RWPE1 (cell line): Measurements from ENCODE around the gene DCAF5.

Experiments used
- CTCF ChIA-PET: fragments of 350-600 bp; sonication (Branson Sonifier 250); formaldehyde crosslinking; extraction: SDS; loops from one replicate; lab custom pipeline; 2021; lab: Yijun Ruan, JAX
- POLR2A ChIA-PET: fragments of 400-600 bp; formaldehyde crosslinking; extraction: SDS; loops from one replicate; lab custom pipeline; 2020; ENCODE audit warnings: antibody characterized with exemption; ENCODE audit not compliant: low non-redundant PET; lab: Yijun Ruan, JAX
- DNase-seq: peaks from one replicate; pipeline ENCODE4 v3.0.0; 2012; ENCODE audit warnings: low spot score
- H3K27ac ChIP-seq: fragments of 450-650 bp; 2 replicates; pipeline ENCODE4 v1.5.1; 2017
- TF ChIP-seq, protein P1 (sequence below): fragments of 450-650 bp; conservative IDR thresholded peaks from 2 replicates; pipeline ENCODE4 v1.5.1; 2017; ENCODE audit warnings: low read depth, mild to moderate bottlenecking

DCAF5 gene, protein sequence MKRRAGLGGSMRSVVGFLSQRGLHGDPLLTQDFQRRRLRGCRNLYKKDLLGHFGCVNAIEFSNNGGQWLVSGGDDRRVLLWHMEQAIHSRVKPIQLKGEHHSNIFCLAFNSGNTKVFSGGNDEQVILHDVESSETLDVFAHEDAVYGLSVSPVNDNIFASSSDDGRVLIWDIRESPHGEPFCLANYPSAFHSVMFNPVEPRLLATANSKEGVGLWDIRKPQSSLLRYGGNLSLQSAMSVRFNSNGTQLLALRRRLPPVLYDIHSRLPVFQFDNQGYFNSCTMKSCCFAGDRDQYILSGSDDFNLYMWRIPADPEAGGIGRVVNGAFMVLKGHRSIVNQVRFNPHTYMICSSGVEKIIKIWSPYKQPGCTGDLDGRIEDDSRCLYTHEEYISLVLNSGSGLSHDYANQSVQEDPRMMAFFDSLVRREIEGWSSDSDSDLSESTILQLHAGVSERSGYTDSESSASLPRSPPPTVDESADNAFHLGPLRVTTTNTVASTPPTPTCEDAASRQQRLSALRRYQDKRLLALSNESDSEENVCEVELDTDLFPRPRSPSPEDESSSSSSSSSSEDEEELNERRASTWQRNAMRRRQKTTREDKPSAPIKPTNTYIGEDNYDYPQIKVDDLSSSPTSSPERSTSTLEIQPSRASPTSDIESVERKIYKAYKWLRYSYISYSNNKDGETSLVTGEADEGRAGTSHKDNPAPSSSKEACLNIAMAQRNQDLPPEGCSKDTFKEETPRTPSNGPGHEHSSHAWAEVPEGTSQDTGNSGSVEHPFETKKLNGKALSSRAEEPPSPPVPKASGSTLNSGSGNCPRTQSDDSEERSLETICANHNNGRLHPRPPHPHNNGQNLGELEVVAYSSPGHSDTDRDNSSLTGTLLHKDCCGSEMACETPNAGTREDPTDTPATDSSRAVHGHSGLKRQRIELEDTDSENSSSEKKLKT

DNA sequence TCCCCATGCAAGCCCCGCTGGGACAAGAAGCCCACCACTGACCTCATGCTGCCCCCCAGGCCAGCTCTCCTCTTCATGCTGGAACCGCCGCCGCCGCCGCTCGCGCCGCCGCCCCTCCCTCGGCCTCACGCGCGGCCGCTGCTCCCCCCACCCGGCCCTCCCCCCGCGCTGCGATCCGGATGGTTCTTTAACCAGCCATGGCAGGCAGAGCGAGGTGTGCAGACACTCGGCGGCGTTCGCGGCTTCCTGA lies at the start of gene DCAF5:
Gene DCAF5 (minus strand): TSS at position 218 of the 250 bp plus-strand sequence. CDS start 141 bp downstream, at position 77.
- POLR2A ChIA-PET = interaction anchor here (0.6 to 0.7 kb wide), 2 partner anchors 11 to 478 kb away, joined by 3 to 4 read pairs; no protein-coding TSS in a partner anchor
- H3K27ac ChIP-seq = peak within 1 kb of the TSS; percentile 90
- no peak for DNase-seq
- TF ChIP-seq, protein P1, sequence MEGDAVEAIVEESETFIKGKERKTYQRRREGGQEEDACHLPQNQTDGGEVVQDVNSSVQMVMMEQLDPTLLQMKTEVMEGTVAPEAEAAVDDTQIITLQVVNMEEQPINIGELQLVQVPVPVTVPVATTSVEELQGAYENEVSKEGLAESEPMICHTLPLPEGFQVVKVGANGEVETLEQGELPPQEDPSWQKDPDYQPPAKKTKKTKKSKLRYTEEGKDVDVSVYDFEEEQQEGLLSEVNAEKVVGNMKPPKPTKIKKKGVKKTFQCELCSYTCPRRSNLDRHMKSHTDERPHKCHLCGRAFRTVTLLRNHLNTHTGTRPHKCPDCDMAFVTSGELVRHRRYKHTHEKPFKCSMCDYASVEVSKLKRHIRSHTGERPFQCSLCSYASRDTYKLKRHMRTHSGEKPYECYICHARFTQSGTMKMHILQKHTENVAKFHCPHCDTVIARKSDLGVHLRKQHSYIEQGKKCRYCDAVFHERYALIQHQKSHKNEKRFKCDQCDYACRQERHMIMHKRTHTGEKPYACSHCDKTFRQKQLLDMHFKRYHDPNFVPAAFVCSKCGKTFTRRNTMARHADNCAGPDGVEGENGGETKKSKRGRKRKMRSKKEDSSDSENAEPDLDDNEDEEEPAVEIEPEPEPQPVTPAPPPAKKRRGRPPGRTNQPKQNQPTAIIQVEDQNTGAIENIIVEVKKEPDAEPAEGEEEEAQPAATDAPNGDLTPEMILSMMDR = no peak
- CTCF ChIA-PET = interaction anchor here (0.6 to 2.0 kb wide), 2 partner anchors 22 to 23 kb away, joined by 3 to 10 read pairs; no protein-coding TSS in a partner anchor

DNA sequence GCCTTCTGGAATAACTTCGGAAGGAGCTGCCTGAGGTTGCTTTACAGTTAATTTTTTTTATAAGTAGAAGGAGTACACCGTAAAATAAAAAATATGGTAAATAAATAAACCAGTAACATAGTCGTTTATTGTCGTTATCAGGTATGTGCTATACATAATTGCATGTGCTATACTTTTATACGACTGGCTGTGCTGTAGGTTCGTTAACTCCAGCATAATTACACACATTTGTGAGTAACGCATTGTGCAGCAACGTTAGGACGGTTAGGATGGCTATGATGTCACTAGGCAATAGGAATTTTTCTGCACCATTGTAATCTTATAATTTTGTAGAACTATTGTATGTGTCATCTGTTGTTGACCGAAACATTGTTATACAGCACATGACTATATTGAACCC lies 46.9 kb upstream of the DCAF5 start:
- CTCF ChIA-PET = no interaction called here
- no peak for DNase-seq
- no peak overlapping the region for H3K27ac ChIP-seq
- POLR2A ChIA-PET = interaction anchor here (0.6 kb wide), 1 partner anchor 16 kb away, joined by 3 read pairs; no protein-coding TSS in a partner anchor
- TF ChIP-seq, protein P1 = no peak

- no peak overlapping the region for H3K27ac ChIP-seq
- no peak for DNase-seq
- TF ChIP-seq, protein P1 = no peak
- ChIA-PET POLR2A (no interaction called here), CTCF (no interaction called here)
These were observed 40.8 kb upstream of the DCAF5 start for GRCh38 chr14:69193721-69194120.

DNA sequence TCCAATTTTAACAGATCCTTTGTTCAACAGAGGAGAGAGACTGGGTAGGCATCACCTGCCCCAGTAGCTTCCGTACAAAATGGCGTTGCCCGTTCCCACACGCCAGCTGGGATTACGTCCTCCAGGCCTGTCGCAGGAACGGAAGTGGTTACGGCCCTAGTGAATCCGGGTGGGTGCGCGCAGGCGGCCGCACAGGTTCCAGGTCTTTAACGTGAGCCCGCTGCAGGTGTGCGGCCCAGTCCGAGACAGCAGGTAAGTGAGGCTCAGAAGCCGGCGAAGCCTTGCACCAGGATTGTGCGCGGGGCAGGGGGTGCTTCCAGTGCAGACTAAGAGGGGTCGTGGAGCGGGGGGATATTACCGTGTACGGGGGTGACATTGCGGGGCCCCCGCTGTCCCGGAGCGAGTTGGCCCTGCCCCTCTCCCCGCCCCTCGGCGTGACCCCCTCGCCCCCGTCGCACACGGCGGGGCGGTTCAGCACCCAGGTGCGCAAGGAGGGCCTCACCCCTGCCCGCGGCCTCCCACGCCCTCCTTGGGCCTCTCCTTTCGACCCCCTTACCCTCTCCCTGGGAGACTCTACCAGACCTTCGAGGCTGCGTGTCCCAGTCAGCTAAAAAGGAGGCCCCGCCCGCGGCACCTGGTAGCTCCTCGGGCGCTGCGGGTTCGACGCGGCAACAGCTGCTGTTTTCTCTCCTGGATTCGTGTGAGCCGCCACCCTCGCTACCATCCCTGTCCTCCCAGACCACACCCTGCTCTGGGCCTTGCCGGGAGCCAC lies 38.6 kb upstream of the DCAF5 start, which contains the start of gene EXD2:
Gene EXD2 (plus strand): TSS at position 159 of the 772 bp plus-strand sequence. CDS start 17,973 bp downstream, outside the sequence.
- peak within 1 kb of the TSS; percentile 77 for H3K27ac ChIP-seq
- POLR2A ChIA-PET = interaction anchor here (0.5 to 0.6 kb wide), 2 partner anchors 45 to 60 kb away, joined by 3 read pairs; no protein-coding TSS in a partner anchor
- peak; percentile 95 for DNase-seq
- TF ChIP-seq, protein P1 = no peak
- CTCF ChIA-PET = interaction anchor here (0.6 kb wide), 1 partner anchor 362 kb away, joined by 3 read pairs; no protein-coding TSS in a partner anchor

GRCh38 chr14:69190191-69190590 lies 37.3 kb upstream of the DCAF5 start:
- ChIA-PET POLR2A (no interaction called here), CTCF (interaction anchor here (0.6 kb wide), 1 partner anchor 286 kb away, joined by 4 read pairs; no protein-coding TSS in a partner anchor)
- TF ChIP-seq, protein P1 = no peak
- DNase-seq = no peak
- no peak overlapping the region for H3K27ac ChIP-seq
